ENCODE data around the gene SLC26A8. TPM values are rescaled to one million over a fixed set of nuclear protein-coding genes. Genes with fewer than 3 reads are reported as not detected.

The SLC26A8 gene
- polyA plus RNA-seq, 4 donors = 0.16 to 0.81 (median 0.27) TPM

Other genes starting within 250 kb of the SLC26A8 start
- under 1 TPM in 2 of 4 donors, not detected in 2; 0.40 to 0.52 TPM for gene CLPSL2, start 248.0 kb downstream of the SLC26A8 start, polyA plus RNA-seq (ENCODE audit: insufficient read length in 4 of 4)
- gene CLPSL1, start 243.6 kb downstream of the SLC26A8 start, polyA plus RNA-seq (ENCODE audit: insufficient read length in 4 of 4) = 1 to 10 TPM in 1 of 4 donors, under 1 TPM in 1, not detected in 2; 0.40 to 1.4 TPM
- gene CLPS, start 227.3 kb downstream of the SLC26A8 start, polyA plus RNA-seq (ENCODE audit: insufficient read length in 4 of 4) = under 1 TPM in 1 of 4 donors, not detected in 3; 0.37 TPM
- under 1 TPM in 2 of 4 donors, not detected in 2; 0.24 to 0.32 TPM for gene LHFPL5, start 219.3 kb downstream of the SLC26A8 start, polyA plus RNA-seq (ENCODE audit: insufficient read length in 4 of 4)
- gene SRPK1, start 103.5 kb downstream of the SLC26A8 start, polyA plus RNA-seq (ENCODE audit: insufficient read length in 4 of 4) = 10 to 100 TPM; 33.6 to 51.9 (median 50.6) TPM
- gene MAPK14, start 3.2 kb upstream of the SLC26A8 start, polyA plus RNA-seq (ENCODE audit: insufficient read length in 4 of 4) = 10 to 100 TPM; 52.8 to 55.8 (median 54.5) TPM
- gene MAPK13, start 105.9 kb upstream of the SLC26A8 start, polyA plus RNA-seq (ENCODE audit: insufficient read length in 4 of 4) = 10 to 100 TPM in 3 of 4 donors, 1 to 10 TPM in 1; 6.5 to 27.6 (median 19.6) TPM
- 10 to 100 TPM; 44.8 to 54.8 (median 46.7) TPM for gene BRPF3, start 172.1 kb upstream of the SLC26A8 start, polyA plus RNA-seq (ENCODE audit: insufficient read length in 4 of 4)
- gene PNPLA1, start 245.4 kb upstream of the SLC26A8 start, polyA plus RNA-seq (ENCODE audit: insufficient read length in 4 of 4) = 1 to 10 TPM in 3 of 4 donors, under 1 TPM in 1; 0.11 to 2.7 (median 2.4) TPM